ENCODE results near the gene SEC31A. TPM values are rescaled to one million over a fixed set of nuclear protein-coding genes. Genes with fewer than 3 reads are reported as not detected.
"Not testable (repeated sequence)": the region's sequence is repeated elsewhere in the genome, so short reads cannot be mapped to it uniquely, and the experiment has no call there.

Gene SEC31A, protein sequence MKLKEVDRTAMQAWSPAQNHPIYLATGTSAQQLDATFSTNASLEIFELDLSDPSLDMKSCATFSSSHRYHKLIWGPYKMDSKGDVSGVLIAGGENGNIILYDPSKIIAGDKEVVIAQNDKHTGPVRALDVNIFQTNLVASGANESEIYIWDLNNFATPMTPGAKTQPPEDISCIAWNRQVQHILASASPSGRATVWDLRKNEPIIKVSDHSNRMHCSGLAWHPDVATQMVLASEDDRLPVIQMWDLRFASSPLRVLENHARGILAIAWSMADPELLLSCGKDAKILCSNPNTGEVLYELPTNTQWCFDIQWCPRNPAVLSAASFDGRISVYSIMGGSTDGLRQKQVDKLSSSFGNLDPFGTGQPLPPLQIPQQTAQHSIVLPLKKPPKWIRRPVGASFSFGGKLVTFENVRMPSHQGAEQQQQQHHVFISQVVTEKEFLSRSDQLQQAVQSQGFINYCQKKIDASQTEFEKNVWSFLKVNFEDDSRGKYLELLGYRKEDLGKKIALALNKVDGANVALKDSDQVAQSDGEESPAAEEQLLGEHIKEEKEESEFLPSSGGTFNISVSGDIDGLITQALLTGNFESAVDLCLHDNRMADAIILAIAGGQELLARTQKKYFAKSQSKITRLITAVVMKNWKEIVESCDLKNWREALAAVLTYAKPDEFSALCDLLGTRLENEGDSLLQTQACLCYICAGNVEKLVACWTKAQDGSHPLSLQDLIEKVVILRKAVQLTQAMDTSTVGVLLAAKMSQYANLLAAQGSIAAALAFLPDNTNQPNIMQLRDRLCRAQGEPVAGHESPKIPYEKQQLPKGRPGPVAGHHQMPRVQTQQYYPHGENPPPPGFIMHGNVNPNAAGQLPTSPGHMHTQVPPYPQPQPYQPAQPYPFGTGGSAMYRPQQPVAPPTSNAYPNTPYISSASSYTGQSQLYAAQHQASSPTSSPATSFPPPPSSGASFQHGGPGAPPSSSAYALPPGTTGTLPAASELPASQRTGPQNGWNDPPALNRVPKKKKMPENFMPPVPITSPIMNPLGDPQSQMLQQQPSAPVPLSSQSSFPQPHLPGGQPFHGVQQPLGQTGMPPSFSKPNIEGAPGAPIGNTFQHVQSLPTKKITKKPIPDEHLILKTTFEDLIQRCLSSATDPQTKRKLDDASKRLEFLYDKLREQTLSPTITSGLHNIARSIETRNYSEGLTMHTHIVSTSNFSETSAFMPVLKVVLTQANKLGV
- polyA plus RNA-seq (ENCODE audit: insufficient read depth in 1 of 5, insufficient read length in 5 of 5, low replicate concordance in 1 of 5), result 100 to 1,000 TPM; 223 to 260 (median 248) TPM
- long read RNA-seq, donor 1, full-length matches to known transcripts, result 14 of 92 reads
- long read RNA-seq, donor 1, partial matches to known transcripts, result 78 of 92 reads
- long read RNA-seq, donor 1, other reads (novel, unspliced or antisense), result 0 of 92 reads
- long read RNA-seq, donor 2, full-length matches to known transcripts, result 14 of 36 reads
- long read RNA-seq, donor 2, partial matches to known transcripts, result 22 of 36 reads
- long read RNA-seq, donor 2, other reads (novel, unspliced or antisense), result 0 of 36 reads
- long read RNA-seq, donor 3, full-length matches to known transcripts, result 20 of 53 reads
- long read RNA-seq, donor 3, partial matches to known transcripts, result 33 of 53 reads
- long read RNA-seq, donor 3, other reads (novel, unspliced or antisense), result 0 of 53 reads
- long read RNA-seq, donor 4, partial matches to known transcripts, result 36 of 48 reads
- long read RNA-seq, donor 4, other reads (novel, unspliced or antisense), result 0 of 48 reads
- long read RNA-seq, donor 5, transcript SEC31A-241 (3 exons, 829 nt), result major isoform, 5 of 112 reads
- long read RNA-seq, donor 5, partial matches to known transcripts, result 93 of 112 reads
- long read RNA-seq, donor 5, other reads (novel, unspliced or antisense), result 0 of 112 reads
- long read RNA-seq, donor 6, full-length matches to known transcripts, result 14 of 64 reads
- long read RNA-seq, donor 6, partial matches to known transcripts, result 50 of 64 reads
- long read RNA-seq, donor 6, other reads (novel, unspliced or antisense), result 0 of 64 reads
- long read RNA-seq, donor 7, full-length matches to known transcripts, result 20 of 107 reads
- long read RNA-seq, donor 7, partial matches to known transcripts, result 87 of 107 reads
- long read RNA-seq, donor 7, other reads (novel, unspliced or antisense), result 0 of 107 reads
- long read RNA-seq, donor 8, partial matches to known transcripts, result 0 of 6 reads
- long read RNA-seq, donor 8, other reads (novel, unspliced or antisense), result 0 of 6 reads

DNA sequence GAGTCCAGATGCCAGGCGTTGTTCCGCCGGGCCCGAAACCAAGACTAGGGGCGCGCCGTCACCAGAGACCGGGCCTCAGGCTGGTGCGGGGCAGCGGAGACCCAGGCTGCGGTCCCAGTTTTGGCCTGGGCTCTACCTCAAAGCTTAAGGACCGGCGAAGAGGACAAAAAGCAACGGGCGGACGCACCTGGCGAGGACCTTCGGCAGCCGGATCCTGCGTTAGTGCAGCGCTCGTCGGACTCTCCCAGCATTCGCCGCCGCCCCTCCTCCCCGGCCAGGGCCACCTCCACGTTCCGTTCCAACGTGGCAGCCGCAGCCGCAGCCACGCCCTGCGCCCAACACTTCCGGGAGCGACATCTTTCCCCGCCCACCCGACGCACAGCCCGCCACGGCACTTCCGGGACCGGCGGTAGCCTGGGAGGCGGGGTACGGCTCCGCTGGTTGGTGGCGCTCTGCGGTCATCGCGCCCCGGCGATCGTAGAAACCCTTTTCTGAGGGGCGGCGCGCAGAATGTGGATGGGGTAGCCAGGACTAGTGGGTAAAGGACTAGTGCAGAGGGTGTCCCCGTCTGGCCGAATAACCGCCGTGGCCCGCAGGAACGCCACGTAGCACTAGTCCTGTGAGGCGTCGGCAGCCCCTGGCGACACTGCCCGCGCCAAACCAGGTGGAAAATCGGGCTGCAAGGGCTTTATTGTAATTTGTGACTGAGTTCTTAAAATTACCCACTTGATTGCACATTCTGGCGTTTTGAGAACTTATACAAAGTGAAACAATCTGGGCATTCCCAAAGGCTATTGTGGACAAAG is at the start of gene SEC31A:
Gene SEC31A (minus strand): TSS at position 253 of the 806 bp plus-strand sequence. CDS start 9,217 bp downstream, outside the sequence.
- peak; percentile 94 to 95 for DNase-seq

DNA sequence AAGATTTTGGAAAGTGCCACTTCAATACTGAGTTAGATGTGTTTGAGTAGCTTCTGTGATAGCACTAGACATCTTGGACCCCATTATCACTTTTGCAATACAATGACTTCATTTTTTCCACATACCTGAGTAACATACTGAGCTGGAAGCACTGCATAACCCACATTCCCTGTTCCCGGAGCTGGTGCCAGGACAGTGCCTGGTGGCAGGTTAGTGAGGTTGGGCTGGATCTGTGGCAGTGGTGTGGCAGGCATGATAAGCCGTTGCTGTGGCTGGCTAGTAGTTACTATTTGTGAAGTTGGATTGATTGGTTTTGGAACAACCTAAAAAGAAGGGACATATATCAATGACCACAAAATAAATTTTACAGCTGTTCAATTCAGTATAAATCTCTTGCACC is 48.5 kb upstream of the SEC31A start:
- DNase-seq, result no peak

DNA sequence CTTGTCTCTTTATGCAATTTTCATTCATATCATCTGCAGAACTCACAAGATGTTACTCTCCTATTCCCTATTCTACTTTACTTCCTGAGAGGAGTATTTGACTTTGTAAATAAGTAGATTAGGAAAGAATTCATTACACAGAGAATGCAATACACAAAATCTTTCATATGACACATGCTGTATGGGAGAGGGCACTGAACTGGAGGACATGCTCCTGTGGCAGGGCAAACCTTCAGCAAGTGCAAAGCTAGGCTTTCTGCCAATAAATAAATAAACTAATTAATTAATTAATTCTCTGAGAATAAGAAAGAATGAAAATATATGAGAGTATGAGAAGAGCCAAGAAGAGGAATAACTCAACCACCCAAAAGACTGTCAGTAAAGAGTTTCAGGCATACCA is 43.5 kb upstream of the SEC31A start:
- no peak for DNase-seq

DNA sequence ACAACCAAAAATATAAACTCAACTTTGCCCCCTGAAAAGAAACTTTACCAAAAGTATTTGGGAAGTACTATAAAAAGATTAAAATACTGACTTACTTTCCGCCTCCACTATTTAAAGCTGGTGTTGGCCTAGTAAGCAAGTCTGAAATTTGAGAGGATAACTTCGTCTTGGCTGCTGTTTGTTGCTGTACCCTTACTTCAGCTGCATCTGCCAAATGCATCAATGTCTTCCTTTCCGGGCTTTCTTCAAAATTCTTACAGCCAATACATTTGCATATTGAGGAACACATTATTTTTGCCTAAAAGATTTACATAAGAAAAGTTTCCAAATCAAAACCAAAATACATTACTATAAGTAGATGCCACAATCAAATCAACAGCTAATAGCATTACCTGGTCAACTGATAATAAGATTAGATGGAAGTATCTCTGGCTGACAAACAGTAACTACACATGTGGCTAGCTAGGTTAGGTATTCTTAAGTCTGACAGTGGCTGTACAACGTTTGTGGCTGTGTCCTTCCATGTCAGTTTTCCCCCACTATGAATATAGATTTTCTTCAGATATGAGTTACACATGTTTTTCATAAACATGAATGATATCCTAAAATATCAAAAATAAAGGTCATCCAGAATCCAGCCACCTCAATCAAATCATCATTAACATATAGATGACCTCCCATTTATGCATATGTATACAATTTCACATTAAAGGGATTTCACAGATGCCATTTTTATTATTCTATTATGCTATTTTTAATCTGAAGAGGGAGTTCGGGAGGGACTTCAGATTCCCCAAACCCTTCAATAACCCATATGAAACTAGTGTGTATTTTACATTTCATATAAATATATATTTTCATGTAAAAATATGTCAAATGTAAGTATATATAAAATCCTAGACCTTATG is 40.1 kb upstream of the SEC31A start:
- no peak for DNase-seq

DNA sequence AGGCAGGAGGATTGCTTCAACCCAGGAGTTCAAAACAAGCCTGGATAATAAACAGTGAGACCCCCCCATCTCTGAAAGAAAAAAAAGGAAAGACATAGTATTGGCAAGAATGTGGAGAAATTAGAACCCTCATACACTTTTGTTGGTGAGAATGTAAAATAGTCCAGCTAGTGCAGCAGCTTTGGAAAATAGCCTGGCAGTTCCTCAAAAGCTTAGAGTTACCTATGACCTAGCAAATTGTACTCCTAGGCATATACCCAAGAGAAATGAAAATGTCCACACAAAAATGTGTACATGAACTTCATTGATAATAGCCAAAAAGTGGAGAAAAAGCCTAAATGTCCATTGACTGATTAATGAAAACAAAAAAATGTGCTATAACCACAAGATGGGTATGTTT is 30.8 kb upstream of the SEC31A start:
- DNase-seq, result no peak

DNA sequence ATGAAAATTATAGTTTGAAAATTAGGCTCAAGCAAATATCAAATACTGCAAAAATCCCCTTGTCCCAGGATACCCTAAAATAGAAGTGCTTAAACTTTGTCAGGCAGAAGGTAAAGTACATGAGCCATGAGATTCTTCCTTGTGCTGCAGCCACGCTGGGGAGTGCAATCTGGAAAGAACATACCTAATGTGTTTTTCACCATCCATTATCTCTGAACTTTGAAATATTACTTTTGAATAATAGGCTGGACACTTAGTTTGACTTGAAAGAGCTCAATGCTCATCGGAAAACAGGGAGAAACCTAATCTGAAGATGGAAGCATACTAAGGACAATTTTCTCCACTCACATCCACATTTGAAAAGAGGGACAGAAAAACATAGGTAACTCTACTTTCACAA is 28.4 kb upstream of the SEC31A start:
- no peak for DNase-seq

DNA sequence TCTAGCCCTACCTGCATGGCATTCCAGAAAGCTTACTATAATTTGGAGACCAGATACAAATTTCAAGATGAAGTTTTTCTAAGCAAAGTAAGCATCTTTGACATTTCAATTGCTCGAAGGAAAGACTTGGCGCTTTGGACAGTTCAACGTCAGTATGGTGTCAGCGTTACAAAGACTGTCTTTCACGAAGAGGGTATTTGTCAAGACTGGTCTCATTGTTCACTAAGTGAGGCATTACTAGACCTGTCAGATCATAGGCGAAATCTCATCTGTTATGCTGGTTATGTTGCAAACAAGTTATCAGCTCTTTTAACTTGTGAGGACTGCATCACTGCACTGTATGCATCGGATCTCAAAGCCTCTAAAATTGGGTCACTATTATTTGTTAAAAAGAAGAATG is 27.1 kb upstream of the SEC31A start:
- DNase-seq, result no peak

DNA sequence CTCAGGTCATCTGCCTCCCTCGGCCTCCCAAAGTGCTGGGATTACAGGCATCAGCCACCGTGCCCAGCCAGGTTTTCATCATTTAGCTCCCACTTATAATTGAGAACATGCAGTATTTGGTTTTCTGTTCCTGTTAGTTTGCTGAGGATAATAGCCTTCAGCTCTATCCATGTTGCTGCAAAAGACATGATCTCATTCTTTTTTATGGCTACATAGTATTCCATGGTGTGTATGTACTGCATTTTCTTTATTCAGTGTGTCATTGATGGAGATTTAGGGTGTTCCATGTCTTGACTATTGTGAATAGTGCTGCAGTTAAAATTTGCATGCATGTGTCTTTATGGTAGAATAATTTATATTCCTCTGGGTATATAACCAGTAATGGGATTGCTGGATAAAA is 23.0 kb upstream of the SEC31A start:
- DNase-seq, result not testable (repeated sequence)

DNA sequence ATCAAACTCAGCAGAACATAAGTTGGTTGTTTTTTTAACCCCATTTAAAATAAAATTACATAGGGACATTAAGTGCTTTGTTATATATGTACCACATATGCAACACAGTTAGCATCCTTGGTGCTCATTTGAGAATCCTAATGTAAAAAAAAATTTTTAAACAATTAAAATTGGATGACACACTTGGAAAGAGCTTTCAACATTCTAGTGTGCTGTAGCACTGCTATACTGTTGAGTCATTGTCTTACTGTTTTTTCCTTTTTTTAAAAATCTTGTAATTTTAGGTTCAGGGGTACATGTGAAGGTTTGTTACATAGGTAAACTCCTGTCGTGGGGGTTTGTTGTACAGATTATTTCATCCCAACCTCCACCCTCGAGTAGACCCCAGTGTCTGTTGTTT is 22.4 kb upstream of the SEC31A start:
- no peak for DNase-seq

DNA sequence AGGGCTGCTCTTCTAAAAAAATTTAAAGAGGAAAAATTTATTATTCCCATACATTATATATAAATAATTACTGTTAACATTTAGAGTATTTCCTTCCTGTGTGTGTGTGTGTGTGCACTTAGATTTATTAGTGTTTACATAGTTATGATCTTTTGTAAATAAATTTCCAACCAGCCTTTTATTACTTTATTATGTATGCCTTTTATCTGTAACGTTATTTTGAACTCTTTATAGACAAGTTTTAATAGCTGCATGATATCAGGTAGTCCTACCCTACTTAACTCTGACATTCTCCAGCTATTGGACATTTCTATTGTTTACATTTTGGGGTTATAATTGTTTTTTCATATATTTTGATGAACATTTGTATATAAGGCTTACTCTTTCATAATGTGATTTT is 18.4 kb upstream of the SEC31A start:
- DNase-seq, result no peak

DNA sequence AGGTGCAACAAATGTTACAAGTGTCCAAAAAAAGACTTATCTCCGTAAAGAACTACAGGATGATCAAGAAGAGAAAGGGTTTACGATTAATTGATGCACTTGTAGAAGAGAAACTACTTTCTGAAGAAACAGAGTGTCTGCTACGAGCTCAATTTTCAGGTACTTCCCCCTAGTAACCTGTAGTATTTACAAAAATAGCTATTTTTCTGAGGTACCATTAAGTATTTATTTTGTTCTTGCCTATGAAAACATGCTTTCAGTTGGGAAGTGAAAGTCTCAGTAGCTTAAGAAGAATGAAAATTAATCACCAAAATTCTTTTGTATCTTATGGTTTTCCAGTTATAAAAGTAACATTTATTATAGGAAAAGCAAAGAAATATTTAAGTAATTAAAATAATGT is 15.5 kb upstream of the SEC31A start:
- DNase-seq, result no peak

DNA sequence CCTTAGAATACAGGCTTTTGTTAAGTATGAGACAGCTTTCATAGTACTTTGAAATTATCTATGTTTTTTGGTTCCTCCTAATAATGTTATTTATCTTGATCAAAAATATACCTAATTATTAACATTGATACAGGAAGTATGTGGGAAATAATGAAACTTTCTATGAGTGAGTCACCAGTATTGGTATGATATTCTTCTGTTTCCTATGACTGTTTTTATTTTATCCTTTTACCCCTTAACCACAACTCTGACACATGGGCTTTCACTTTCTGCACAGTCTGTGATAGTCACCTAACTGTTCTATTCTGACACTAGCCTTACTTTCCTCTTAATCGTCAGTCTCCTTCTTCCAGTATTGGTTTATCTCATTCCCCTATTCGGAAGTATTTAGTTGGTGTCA is 14.3 kb upstream of the SEC31A start:
- no peak for DNase-seq

DNA sequence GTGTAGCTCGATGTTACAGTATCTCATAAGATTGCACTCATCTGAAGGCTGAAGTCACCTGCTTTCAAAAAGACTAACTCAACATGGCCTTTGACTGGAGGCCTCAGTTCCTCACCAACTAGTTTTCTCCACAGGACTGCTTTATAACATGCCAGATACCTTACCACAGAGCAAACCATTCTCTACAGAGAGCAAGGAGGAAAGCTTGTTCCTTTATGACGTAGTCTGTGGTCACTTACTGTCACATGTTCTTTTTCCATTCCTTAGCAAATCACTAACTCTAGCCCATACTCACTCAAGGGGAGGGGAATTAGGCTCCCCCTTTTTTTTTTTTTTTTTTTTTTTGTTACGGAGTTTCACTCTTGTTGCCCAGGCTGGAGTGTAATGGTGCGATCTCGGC is 12.8 kb upstream of the SEC31A start:
- no peak for DNase-seq

DNA sequence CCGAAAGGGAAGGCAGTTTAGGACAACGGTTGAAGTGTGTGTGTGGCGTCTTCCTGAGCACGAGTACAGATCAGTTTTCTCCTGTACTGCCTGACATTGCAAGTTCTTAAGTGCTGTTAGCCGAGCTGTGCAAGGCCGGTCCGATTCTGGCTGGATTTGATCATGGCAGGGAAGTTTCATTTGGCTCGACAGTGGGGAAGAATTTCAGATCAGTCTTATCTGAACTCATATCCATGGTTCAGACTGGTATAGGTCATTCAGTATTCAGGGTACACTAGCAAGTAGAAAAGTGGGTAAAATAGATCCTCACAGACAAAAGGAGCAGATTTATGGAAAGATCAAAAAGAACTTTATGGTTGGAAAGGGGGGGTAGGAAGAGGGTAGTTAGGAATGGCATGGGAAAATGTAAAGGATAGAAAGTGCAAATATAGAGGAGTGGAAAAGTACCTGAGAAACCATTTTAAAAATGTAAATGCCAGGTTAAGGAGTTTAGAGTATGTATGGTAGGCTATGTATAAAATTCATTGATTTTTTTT is 10.3 kb upstream of the SEC31A start:
- no peak for DNase-seq

DNA sequence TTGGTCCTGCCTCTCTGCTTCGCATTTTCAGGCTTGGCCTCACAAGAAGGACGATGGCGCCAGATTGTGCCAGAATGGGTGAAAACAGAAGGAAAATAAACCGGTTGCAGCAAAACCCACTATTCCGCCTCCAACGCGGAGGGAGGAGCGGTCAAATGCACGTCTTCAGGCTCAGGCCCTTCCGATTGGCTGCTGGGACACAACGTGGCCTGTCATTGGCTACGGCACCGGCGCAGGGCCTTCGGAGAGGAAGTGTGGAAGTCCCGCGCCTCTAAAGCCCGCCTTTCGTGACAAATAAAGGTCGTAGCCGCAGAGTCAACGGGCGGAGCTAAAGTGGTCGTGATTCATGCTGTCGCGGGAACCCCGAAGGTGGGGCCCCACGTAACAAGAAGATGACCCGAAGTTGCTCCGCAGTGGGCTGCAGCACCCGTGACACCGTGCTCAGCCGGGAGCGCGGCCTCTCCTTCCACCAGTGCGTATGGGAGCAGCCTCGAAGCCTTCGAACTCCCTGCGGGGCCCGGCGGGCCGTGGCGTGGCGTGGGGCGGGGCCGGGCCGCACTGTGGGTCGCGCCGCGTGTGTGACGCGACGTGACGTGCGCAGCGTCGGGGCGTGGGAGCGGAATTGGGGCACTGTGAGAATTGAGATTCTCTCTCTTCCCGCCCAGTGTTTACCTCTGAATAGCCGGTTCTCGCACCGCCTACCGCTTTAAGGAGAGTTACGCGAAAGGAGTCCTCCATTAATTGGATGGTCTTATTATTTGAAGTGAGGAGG is 9.6 kb upstream of the SEC31A start, which contains the start of gene THAP9:
Gene THAP9 (plus strand): TSS at position 325 of the 772 bp plus-strand sequence. CDS start 68 bp downstream, at position 393.
- DNase-seq, result peak; percentile 98 to 99

DNA sequence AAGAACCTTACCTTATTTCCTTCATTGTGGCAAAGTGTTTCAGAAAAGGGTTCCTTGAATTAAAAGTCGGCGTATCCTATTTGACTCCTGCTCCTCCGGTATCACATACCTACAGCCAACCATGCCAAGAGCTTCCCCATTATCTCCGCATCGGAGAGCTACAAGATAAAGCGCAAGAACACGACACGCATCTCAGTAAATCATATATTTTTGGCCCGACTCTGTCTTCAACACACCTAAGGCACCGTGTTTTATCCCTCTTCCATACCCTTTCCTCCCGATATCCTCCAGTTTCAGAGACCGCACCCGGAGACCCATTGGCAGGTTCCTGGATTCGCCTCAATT is 9.1 kb upstream of the SEC31A start:
- no peak for DNase-seq
